ENCODE data around the gene PARD3B. TPM values are rescaled to one million over a fixed set of nuclear protein-coding genes. Genes with fewer than 3 reads are reported as not detected.

PARD3B gene
- total and polyA plus RNA-seq, 5 donors: 3.0 to 18.6 (median 15.6) TPM

- ATAC-seq: no peak
Observed at GRCh38 chr2:204964414-204964813, 419.1 kb downstream of the PARD3B start.

GRCh38 chr2:204966245-204966644 is 421.0 kb downstream of the PARD3B start:
- no peak overlapping the region for H3K27ac ChIP-seq (ENCODE audit: low read length)
- H3K4me1 ChIP-seq (ENCODE audit: control insufficient read depth, insufficient read depth, low read length): peaks cover 4% of the 10 kb centered on the region
- DNase-seq (no peak), ATAC-seq (no peak)
- intact Hi-C loops (cut with DNase I): no loop called here
- 82% methylated on average over 5 of the region's 5 CpGs for WGBS
- no peaks in the 10 kb centered on the region for H3K9me3 ChIP-seq (ENCODE audit: control insufficient read depth, low read length)
- no peak overlapping the region for H3K4me3 ChIP-seq (ENCODE audit: low read length)
- H3K27me3 ChIP-seq (ENCODE audit: control insufficient read depth, insufficient read depth): no peaks in the 10 kb centered on the region

More at GRCh38 chr2:204964414-204964813, 419.1 kb downstream of the PARD3B start:
- H3K9me3 ChIP-seq (ENCODE audit: control insufficient read depth, low read length): no peaks in the 10 kb centered on the region
- no peaks in the 10 kb centered on the region for H3K27me3 ChIP-seq (ENCODE audit: control insufficient read depth, insufficient read depth)
- no peak overlapping the region for H3K27ac ChIP-seq (ENCODE audit: low read length)
- DNase-seq: no peak
- no peak overlapping the region for H3K4me3 ChIP-seq (ENCODE audit: low read length)
- H3K4me1 ChIP-seq (ENCODE audit: control insufficient read depth, insufficient read depth, low read length): peaks cover 4% of the 10 kb centered on the region
- 98% methylated on average over 3 of the region's 3 CpGs for WGBS
- intact Hi-C loops (cut with DNase I): no loop called here

GRCh38 chr2:204967199-204967960 is 422.1 kb downstream of the PARD3B start:
- 44% methylated on average over 7 of the region's 7 CpGs for WGBS
- Histone ChIP-seq H3K9me3 (ENCODE audit: control insufficient read depth, low read length) (no peaks in the 10 kb centered on the region), H3K27ac (ENCODE audit: low read length) (no peak overlapping the region), H3K27me3 (ENCODE audit: control insufficient read depth, insufficient read depth) (no peaks in the 10 kb centered on the region), H3K4me3 (ENCODE audit: low read length) (no peak overlapping the region), H3K4me1 (ENCODE audit: control insufficient read depth, insufficient read depth, low read length) (peaks cover 4% of the 10 kb centered on the region)
- ATAC-seq (peak; percentile 62 to 72), DNase-seq (peak in 1 of 3 donors; percentile 37)
- intact Hi-C loops (cut with DNase I): no loop called here

GRCh38 chr2:204971206-204971907 is 426.1 kb downstream of the PARD3B start:
- Histone ChIP-seq H3K27me3 (ENCODE audit: control insufficient read depth, insufficient read depth) (no peaks in the 10 kb centered on the region), H3K27ac (ENCODE audit: low read length) (no peak overlapping the region), H3K4me3 (ENCODE audit: low read length) (no peak overlapping the region), H3K4me1 (ENCODE audit: control insufficient read depth, insufficient read depth, low read length) (peaks cover 2% of the 10 kb centered on the region), H3K9me3 (ENCODE audit: control insufficient read depth, low read length) (no peaks in the 10 kb centered on the region)
- DNase-seq (no peak), ATAC-seq (no peak)
- intact Hi-C loops (cut with DNase I): no loop called here
- WGBS: 69% methylated on average over 2 of the region's 2 CpGs

GRCh38 chr2:204972161-204972560 is 426.9 kb downstream of the PARD3B start:
- H3K27me3 ChIP-seq (ENCODE audit: control insufficient read depth, insufficient read depth): no peaks in the 10 kb centered on the region
- H3K4me1 ChIP-seq (ENCODE audit: control insufficient read depth, insufficient read depth, low read length): peaks cover 2% of the 10 kb centered on the region
- ATAC-seq (no peak), DNase-seq (no peak)
- H3K9me3 ChIP-seq (ENCODE audit: control insufficient read depth, low read length): no peaks in the 10 kb centered on the region
- no peak overlapping the region for H3K27ac ChIP-seq (ENCODE audit: low read length)
- intact Hi-C loops (cut with DNase I): no loop called here
- no peak overlapping the region for H3K4me3 ChIP-seq (ENCODE audit: low read length)

GRCh38 chr2:204972606-204973336 is 427.5 kb downstream of the PARD3B start:
- ATAC-seq: no peak
- Histone ChIP-seq H3K9me3 (ENCODE audit: control insufficient read depth, low read length) (no peaks in the 10 kb centered on the region), H3K27ac (ENCODE audit: low read length) (no peak overlapping the region), H3K4me3 (ENCODE audit: low read length) (no peak overlapping the region), H3K4me1 (ENCODE audit: control insufficient read depth, insufficient read depth, low read length) (no peaks in the 10 kb centered on the region), H3K27me3 (ENCODE audit: control insufficient read depth, insufficient read depth) (no peaks in the 10 kb centered on the region)
- intact Hi-C loops (cut with DNase I): no loop called here
- WGBS: 49% methylated on average over 5 of the region's 5 CpGs
- no peak for DNase-seq

GRCh38 chr2:204973616-204974015 is 428.3 kb downstream of the PARD3B start:
- H3K27ac ChIP-seq (ENCODE audit: low read length): no peak overlapping the region
- H3K4me1 ChIP-seq (ENCODE audit: control insufficient read depth, insufficient read depth, low read length): no peaks in the 10 kb centered on the region
- DNase-seq (no peak), ATAC-seq (no peak)
- 90% methylated on average over 2 of the region's 2 CpGs for WGBS
- no peaks in the 10 kb centered on the region for H3K9me3 ChIP-seq (ENCODE audit: control insufficient read depth, low read length)
- H3K4me3 ChIP-seq (ENCODE audit: low read length): no peak overlapping the region
- intact Hi-C loops (cut with DNase I): no loop called here
- no peaks in the 10 kb centered on the region for H3K27me3 ChIP-seq (ENCODE audit: control insufficient read depth, insufficient read depth)

- Histone ChIP-seq H3K4me3 (ENCODE audit: low read length) (no peak overlapping the region), H3K27me3 (ENCODE audit: control insufficient read depth, insufficient read depth) (no peaks in the 10 kb centered on the region), H3K9me3 (ENCODE audit: control insufficient read depth, low read length) (no peaks in the 10 kb centered on the region), H3K27ac (ENCODE audit: low read length) (no peak overlapping the region), H3K4me1 (ENCODE audit: control insufficient read depth, insufficient read depth, low read length) (no peaks in the 10 kb centered on the region)
- ATAC-seq: no peak
- 81% methylated on average over 2 of the region's 2 CpGs for WGBS
- no peak for DNase-seq
- intact Hi-C loops (cut with DNase I): no loop called here
Observed at GRCh38 chr2:204974487-204974886, 429.2 kb downstream of the PARD3B start.

GRCh38 chr2:204977914-204978313 is 432.6 kb downstream of the PARD3B start:
- no peak overlapping the region for H3K27ac ChIP-seq (ENCODE audit: low read length)
- no peaks in the 10 kb centered on the region for H3K27me3 ChIP-seq (ENCODE audit: control insufficient read depth, insufficient read depth)
- no peaks in the 10 kb centered on the region for H3K4me1 ChIP-seq (ENCODE audit: control insufficient read depth, insufficient read depth, low read length)
- WGBS: 0% methylated on average over 1 of the region's 1 CpG
- intact Hi-C loops (cut with DNase I): no loop called here
- no peak for ATAC-seq
- H3K4me3 ChIP-seq (ENCODE audit: low read length): no peak overlapping the region
- H3K9me3 ChIP-seq (ENCODE audit: control insufficient read depth, low read length): no peaks in the 10 kb centered on the region
- DNase-seq: no peak

GRCh38 chr2:204982303-204982702 is 437.0 kb downstream of the PARD3B start:
- no peak overlapping the region for H3K4me3 ChIP-seq (ENCODE audit: low read length)
- intact Hi-C loops (cut with DNase I): no loop called here
- DNase-seq: peak in 1 of 3 donors; percentile 31
- no peaks in the 10 kb centered on the region for H3K9me3 ChIP-seq (ENCODE audit: control insufficient read depth, low read length)
- no peak overlapping the region for H3K27ac ChIP-seq (ENCODE audit: low read length)
- no peaks in the 10 kb centered on the region for H3K27me3 ChIP-seq (ENCODE audit: control insufficient read depth, insufficient read depth)
- H3K4me1 ChIP-seq (ENCODE audit: control insufficient read depth, insufficient read depth, low read length): no peaks in the 10 kb centered on the region
- ATAC-seq: no peak
- WGBS: 62% methylated on average over 2 of the region's 2 CpGs

- H3K4me3 ChIP-seq (ENCODE audit: low read length): no peak overlapping the region
- 89% methylated on average over 3 of the region's 3 CpGs for WGBS
- H3K9me3 ChIP-seq (ENCODE audit: control insufficient read depth, low read length): no peaks in the 10 kb centered on the region
- H3K4me1 ChIP-seq (ENCODE audit: control insufficient read depth, insufficient read depth, low read length): no peaks in the 10 kb centered on the region
- intact Hi-C loops (cut with DNase I): no loop called here
- DNase-seq (no peak), ATAC-seq (no peak)
- H3K27me3 ChIP-seq (ENCODE audit: control insufficient read depth, insufficient read depth): no peaks in the 10 kb centered on the region
- no peak overlapping the region for H3K27ac ChIP-seq (ENCODE audit: low read length)
Observed at GRCh38 chr2:204984518-204984917, 439.2 kb downstream of the PARD3B start.

All from right cardiac atrium (tissue), 5 donors.